Measurements from ENCODE around the gene COL7A1.

DNA sequence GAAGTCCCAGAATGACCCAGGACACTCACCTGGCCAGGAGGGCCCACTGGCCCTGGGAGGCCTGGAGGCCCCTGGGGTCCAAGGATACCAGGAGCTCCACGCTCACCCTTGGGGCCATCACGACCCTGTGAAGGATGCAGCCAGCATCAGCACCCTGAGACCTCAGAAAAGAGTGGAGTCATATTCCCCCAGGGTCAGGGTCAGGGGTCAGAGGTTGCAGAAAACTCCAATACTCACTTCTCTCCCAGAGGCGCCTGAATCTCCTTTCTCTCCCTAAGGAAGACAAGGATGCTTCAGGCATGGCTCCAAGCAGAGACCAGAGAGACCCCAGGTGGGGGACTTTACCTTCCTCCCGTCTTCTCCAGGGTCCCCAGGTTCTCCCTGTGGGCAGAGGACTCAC is 18.5 kb downstream of the COL7A1 start:
- TF ChIP-seq, protein P1, sequence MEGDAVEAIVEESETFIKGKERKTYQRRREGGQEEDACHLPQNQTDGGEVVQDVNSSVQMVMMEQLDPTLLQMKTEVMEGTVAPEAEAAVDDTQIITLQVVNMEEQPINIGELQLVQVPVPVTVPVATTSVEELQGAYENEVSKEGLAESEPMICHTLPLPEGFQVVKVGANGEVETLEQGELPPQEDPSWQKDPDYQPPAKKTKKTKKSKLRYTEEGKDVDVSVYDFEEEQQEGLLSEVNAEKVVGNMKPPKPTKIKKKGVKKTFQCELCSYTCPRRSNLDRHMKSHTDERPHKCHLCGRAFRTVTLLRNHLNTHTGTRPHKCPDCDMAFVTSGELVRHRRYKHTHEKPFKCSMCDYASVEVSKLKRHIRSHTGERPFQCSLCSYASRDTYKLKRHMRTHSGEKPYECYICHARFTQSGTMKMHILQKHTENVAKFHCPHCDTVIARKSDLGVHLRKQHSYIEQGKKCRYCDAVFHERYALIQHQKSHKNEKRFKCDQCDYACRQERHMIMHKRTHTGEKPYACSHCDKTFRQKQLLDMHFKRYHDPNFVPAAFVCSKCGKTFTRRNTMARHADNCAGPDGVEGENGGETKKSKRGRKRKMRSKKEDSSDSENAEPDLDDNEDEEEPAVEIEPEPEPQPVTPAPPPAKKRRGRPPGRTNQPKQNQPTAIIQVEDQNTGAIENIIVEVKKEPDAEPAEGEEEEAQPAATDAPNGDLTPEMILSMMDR (IDR thresholded peaks at IDR 0.05 in 4 of 5, conservative IDR thresholded peaks at IDR 0.05 in 1 of 5) = no peak
- TF ChIP-seq POLR2A (IDR thresholded peaks at IDR 0.05) = no peak

All from gastrocnemius medialis (tissue), 4 donors.